Kidney glomerular epithelial cell (primary cell): ENCODE results near the gene DLX4.
A peak's percentile ranks its signal among the peaks of the same experiment; 100 is the strongest.

Experiments used
- DNase-seq: peaks from one replicate; lab custom pipeline; 2025; lab: John Stamatoyannopoulos, UW

The DLX4 gene

DNA sequence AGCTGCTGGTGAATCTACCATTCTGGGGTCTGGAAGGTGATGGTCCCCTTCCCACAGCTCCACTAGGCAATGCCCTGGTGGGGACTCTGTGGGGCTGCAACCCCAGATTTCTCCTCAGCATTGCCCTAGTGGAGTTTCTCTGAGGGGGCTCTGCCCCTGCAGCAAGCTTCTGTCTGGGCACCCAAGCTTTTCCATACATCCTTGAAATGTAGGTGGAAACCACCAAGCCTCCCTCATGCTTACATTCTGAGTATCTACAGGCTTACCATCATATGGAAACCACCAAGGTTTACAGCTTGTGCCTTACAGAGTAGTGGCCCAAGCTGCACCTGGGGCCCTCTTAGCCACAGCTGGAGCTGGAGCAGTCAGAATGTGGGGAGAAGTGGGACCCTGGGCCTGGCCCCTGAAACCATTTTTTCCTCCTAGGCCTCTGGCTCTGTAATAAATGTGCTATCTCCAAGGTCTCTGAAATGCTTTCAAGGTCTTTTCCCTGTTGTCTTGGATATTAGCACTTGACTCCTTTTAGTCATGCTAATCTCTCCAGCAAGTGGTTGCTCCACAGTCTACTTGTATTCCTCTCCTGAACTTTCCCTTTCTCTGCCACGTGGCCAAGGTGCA, 45.6 kb downstream of the DLX4 start:
- no peak for DNase-seq

DNA sequence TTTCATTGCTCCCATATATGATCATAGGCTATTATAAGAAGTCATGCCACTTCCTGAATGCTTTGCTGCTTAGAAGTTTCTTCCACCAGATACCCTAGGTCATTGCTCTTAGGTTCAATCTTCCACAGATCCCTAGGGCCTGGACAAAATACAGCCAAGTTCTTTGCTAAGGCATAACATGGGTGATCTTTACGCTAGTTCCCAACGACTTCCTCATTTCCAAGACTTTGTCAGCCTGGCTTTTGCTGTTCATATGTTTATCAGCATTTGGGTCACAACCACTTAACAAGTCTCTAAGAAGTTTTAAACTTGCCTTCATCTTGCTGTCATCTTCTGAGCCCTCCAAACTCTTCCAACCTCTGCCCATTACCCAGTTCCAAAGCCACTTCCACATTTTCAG, 46.2 kb downstream of the DLX4 start:
- DNase-seq: no peak

DNA sequence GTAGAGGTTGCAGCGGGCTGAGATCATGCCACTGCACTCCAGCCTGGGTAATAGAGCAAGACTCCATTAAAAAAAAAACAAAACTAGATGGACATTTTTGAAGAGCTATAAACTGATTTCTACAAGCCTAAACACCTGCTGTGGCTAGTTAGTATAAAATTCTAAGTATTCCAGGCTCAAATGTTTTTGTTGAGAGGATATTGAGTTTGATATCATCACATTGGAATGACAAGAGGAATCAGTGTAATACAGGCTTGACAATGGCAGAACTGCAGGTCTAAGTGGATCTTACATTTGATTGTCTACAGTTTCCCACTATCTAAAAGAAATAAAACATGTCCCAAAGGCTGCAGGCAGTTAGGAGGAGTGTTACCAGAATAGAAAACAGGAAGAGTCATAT, 49.9 kb downstream of the DLX4 start:
- DNase-seq: peak; percentile 4

DNA sequence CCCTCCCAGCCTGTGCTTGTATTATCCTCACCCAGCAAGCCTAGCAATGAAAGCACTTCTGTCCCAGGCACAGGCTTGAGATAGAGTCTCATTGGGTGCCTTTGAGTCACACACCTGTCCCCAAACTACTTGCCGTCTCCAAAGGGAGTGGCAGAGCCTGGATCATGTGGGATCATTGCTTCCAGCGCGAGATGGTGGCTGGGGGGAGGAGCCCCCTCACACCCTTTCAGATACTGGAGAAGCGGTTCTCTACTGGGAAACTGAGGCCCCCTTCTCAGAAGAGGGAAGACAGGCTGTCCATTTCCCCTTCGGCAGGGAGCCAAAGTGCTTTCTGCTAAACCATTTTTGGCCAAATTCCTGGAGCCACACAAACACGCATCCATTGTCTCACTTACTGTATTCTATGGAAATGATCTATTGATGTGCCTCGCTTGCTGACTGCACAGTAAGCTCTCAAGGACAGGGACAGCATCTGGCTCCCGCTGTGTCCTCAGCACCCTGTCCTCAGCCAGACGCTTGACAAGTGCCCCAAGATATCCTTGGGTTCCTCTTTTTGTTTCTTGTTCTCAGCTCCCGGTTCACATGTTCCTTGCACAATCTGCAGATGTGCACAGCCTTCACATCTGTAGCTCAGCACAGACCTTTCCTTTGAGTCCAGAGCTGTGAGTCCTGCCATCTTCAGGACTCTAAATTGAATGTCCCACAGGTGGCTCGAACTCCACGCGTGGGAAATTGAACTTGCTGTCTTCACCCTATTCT, 52.0 kb downstream of the DLX4 start:
- no peak for DNase-seq

DNA sequence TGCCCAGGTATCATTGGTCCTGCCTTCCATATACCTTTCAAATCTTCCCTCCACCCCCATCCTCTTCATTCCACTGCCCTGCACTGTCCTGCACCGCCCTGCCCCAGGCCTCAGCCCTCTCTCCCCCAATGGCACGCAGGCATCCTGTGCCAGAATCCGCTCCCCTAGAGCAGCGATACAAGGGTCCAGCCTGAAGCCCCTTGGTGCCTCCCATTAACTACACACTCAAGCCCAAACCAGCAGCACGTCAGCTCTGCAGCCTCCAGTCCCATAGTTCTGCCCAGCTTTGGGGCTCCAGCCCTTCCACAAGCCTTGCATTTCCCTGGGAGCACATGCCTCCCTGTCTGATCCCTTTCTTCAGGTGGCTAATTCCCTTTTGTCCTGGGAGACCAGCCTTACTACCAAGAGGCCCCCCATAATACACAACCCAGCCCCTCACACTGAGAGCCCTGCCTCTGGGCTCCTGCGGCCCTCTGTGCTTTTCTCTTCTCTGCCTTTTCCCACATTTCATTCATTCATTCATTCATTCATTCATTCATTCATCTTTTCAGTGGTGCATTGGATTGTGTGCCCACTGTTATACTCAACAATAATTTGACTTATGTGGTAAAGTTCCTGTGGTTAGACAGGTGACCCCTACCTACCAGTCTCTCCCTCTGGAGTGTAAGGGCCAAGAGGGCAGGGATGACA, 52.8 kb downstream of the DLX4 start:
- DNase-seq: no peak

DNA sequence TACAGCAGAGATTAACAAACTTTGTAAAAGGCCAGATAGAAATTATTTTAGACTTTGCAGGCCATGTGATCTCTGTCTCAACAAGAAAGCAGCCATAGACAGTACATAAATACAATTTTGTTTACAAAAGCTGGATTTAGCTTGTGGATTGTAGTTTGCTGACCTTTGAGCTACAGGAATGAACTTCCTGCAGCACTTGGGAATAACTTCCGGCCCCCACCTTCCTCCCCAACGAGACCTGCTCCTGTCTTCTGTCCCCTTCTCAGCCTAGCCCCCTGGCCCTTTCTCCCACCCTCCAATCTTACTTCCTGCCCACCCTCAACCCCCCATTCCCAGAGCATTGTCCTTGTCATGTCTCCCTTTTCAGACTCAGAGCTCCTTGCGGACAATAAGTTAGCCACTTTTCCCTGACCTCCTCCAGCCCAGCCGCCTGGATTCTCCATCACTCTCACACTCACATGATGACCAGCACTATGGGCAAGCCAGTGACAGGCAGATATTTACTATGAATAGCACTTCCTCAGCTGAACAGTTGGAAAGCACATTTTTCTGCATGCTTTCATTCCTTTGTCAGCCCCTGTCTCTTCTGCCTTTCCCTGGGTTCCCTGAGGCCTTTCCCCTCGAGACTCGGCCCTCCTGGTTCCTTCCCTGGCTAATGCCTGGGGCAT, 53.6 kb downstream of the DLX4 start:
- no peak for DNase-seq

DNA sequence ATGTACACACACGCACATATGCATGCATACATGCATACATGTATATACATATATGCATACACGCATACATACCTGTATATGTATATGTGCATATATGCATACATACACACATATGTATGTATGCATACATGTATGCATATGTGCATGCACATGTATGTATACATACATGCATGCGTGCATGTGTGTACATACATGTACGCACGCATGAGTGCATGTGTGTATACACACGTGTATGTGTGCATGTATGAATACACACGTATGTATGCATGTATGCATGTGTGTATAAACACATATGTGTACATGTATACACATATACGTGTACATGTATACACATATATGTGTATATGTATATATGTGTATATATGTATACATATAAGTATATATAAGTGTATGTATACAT, 54.5 kb downstream of the DLX4 start:
- DNase-seq: no peak
